Stimulated activated CD8-positive, alpha-beta memory T cell treated with anti-CD3 and anti-CD28 coated beads, Interleukin-7, amount 100 ng/mL, for 4 hours (primary cell): ENCODE results near the gene LPIN1.
"Not testable (repeated sequence)": the region's sequence is repeated elsewhere in the genome, so short reads cannot be mapped to it uniquely, and the experiment has no call there.

Experiments
- DNase-seq, 2 donors: peaks; one replicate each; pipeline ENCODE4 v3.0.0-alpha.2; 2020; ENCODE audit warnings: low read depth in 2 of 2

The LPIN1 gene

DNA sequence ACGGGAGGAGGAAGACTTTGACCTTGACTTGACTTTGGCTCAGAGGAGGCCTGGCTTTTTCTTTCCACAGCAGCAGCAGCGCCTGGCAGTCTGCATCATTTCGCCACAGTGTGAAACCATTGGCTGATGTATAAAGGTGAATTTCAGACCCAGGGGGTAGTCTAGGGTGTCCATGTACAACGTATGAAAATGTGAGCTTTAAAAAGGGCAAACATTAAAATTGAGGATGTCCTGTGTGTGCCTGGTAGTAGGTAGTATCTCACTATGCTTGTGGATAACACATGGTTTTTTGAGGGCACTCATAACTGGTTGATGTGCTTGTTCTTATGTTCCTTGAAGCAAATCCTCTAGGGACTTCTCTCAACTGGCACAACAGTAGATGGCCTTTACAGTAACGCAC, 86.1 kb downstream of the LPIN1 start:
- no peak for DNase-seq

DNA sequence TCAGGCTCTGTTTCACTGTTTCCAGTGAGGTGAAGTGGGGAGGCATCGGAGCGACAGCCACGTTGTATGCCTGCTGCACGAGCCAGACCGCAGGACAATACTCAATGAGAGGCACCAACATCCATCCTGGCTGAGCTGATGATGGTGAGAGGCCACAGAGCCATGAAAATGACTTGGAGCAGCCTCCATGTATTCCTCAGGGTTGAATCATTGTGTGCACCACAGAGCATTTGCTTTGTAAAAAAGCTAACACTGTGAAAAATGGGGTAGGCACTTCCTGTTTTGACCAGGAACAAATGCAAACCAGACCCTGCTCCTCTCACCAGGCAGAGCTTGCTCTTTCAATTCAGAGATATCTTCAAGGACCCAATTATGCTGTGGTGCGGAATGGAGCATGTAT, 87.2 kb downstream of the LPIN1 start:
- no peak for DNase-seq

- no peak for DNase-seq
Measured at GRCh38 chr2:11835403-11835802, 89.0 kb downstream of the LPIN1 start.

- DNase-seq, result no peak
Measured at GRCh38 chr2:11836647-11837219, 90.3 kb downstream of the LPIN1 start.

DNA sequence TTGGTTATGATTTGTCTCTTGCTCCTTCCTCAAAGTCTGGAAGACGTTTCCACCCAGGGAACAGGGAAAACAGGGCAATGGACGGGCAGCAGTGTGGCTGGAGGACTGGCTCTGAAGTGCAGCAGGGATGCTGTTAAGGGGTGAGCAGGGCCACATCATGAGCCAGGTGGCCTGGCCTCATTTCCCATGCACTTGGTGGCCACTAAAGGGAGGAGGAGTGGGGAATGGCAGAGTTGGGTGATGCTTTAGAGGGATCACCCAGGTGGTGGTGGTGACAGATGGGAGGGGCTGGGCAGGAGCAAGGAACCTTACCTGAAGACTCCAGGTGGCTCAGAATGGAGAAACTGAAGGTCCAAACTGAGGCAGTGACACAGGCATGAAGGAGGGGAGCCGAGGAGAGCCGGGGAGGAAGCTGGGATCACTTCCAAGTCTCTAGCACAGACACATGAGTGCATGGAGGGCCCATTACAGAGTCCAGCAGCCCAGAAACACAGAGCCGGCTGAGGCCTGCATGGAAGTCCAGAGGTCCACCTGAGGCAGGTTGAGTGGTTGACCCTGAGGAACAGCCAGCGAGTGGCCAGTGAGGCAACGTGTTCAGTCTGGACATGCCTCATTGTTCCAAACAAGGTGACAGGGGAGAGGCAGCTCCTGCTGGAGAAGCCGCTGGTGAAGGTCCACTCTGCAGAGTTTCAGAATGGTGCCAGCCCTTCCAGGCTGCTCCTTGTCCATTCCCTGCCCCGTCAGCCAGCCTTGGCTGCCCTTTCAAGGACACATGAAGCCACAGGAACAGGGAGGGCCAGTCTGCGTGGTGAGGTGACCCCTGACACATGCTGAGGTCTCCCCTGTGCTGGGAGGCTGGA, 91.7 kb downstream of the LPIN1 start:
- no peak for DNase-seq

DNA sequence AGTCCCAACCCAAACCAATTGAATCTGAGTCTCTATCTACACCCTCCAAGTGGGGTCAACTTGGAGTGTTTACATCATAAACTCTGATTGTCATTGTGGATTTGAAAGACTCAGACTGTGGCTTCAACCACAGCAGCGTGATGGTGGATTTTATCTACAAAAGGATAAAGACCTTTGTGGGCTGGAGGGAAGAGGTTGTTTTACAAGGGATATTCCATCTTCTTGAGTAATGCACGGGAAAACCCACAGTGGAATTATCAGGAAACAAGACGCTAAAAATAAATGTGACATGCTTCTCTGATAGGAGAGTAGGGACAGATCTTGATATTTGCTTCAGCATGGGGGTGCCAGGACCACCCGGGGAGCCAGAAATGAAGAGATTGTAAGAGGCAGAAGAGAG, 93.5 kb downstream of the LPIN1 start:
- DNase-seq, result no peak

DNA sequence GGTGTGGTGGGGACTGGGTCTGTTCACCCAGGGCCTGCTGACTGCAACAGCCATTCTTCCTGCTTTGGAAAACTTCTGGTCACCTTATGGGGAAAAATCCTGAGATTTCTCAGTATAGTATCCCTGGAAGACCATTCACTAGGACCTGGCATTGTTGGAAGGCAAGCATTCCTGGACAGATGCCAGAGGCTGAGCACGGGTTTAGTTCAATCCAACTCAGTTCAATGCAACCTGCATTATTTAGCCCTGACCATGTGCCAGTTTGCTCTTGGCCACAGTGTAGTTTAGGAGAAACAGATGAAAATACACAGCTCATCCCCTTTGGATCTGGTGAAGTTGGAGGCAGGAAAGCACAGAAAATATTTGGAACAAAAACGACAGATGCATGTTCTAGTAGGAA, 95.9 kb downstream of the LPIN1 start:
- no peak for DNase-seq

DNA sequence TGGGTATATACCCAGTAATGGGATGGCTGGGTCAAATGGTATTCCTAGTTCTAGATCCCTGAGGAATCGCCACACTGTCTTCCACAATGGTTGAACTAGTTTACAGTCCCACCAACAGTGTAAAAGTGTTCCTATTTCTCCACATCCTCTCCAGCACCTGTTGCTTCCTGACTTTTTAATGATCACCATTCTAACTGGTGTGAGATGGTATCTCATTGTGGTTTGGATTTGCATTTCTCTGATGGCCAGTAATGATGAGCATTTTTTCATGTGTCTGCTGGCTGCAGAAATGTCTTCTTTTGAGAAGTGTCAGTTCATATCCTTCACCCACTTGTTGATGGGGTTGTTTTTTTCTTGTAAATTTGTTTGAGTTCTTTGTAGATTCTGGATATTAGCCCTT, 98.4 kb downstream of the LPIN1 start:
- DNase-seq, result not testable (repeated sequence)

GRCh38 chr2:11847935-11848334, 101.5 kb downstream of the LPIN1 start:
- DNase-seq, result not testable (repeated sequence)

- no peak for DNase-seq
Measured at GRCh38 chr2:11850082-11850481, 103.7 kb downstream of the LPIN1 start.

DNA sequence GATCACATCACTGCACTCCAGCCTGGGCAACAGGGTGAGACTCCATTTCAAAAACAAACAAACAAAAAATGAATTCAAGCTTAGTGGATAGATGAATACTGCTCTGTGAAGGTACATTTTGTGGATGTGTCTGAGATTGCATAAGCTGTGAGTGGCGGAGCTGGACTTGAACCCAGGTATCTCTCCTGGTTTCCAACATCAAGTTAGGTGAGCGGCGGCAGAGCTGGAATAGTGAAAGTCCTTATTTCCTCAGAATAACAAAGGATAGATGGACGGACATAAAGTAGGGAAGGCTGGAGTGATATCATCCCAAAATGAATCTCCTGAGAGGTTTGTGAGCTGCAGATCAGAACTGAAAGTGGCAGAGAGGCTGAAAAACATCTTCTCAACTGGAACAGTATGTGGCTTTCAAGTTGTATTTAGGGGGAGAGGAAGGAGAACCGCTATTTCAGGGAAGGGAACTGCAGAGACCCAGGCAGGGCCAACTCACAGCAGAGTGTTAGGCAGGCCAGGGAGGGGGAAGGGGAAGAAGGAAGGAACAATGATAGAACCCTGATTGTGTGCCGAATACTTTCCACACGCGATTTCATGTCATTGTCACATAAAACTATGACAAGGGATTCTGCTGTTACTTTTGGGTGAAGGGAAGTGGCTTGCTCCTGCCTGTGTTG, 106.2 kb downstream of the LPIN1 start:
- DNase-seq, result no peak

DNA sequence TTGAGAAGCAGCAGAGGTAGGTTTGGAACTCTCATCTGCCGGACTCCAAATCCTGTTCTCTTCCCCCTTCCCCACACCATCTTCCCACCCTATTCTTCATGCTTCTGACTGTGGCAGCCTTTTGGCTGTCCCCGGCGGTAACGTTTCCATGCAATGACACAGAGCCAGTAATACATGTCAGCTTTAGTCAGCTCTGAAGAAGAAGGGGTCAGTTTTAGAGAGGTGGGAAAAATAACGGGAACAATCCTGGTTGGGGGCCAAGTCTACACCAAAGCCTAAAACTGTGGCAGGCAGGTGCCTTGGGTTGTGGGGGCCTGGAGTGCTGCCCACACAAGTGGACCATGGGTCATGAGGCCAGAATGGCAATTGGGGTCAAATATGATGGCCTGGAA, 106.8 kb downstream of the LPIN1 start:
- DNase-seq, result no peak

GRCh38 chr2:11855064-11855760, 108.8 kb downstream of the LPIN1 start:
- no peak for DNase-seq

- DNase-seq, result no peak
Measured at GRCh38 chr2:11856095-11856494, 109.7 kb downstream of the LPIN1 start.

DNA sequence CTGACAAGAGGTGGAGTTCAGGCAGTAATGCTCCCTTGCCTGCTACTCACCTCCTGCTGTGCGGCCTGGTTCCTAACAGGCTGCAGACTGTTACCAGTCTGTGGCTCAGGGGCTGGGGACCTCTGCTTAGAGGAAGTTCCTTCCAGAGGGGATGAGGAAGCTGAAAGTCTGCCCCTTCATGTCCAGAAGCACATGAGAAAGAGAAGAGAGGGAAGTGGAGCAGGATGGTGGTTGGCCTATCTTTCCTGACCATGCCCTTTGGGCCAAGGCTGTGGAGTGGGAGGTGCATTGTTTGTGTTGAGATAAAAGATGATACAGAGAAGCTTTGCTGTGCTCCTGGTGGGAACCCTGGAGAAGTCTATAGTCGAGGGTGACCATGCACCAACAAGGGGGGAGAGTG, 112.5 kb downstream of the LPIN1 start:
- no peak for DNase-seq

DNA sequence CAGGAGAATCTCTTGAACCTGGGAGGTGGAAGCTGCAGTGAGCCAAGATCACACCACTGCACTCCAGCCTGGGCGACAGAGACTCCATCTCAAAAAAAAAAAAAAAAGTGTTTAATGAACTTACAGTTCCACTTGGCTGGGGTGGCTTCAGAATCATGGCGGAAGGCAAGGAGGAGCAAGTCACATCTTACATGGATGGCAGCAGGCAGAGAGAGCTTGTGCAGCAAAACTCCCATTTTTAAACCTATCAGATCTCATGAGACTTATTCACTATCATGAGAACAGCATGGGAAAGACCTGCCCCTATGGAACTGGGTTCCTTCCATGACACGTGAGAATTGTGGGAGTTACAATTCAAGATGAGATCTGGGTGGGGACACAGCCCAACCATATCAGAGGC, 113.5 kb downstream of the LPIN1 start:
- DNase-seq, result not testable (repeated sequence)

DNA sequence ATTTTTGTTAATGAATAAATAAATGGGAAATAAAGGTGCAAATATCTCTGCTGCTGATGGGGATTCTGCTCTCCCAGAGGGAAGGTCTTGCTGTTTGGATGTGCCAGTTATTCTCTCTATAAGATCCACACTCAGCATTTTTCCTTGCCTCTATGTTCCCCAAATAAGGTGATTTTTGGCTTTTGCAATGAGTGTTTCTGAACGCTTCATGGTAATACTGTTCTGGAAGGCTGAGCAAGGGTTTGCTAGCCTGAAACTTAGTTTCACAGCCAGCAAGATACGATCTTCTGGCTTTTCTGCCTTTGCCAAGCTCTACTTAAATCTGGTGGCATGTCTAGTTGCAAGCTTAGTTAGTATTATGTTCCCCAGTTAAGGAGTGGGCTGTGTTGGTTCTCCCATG, 114.6 kb downstream of the LPIN1 start:
- no peak for DNase-seq

- DNase-seq, result no peak
Measured at GRCh38 chr2:11862049-11862448, 115.6 kb downstream of the LPIN1 start.

DNA sequence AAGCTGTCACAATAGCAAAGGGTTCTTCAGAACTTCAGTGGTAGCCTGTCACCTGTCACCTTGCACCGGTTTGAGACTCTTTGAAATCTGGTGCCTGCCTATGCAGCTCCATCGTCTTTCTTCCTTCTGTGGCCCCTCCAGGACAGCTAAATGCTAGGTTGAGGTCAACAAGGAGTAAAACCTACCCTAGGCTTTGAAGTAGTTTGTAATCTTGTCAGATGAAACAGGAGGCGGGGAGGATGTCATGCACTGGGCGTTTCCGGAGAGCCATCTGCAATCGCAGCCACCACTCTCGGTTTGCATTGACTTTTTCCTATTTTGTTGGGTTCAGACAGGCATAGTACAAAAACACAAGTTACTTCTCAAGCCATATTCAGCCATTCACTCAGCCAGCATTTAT, 116.7 kb downstream of the LPIN1 start:
- DNase-seq, result no peak

- DNase-seq, result peak; percentile 52
Measured at GRCh38 chr2:11863513-11864328, 117.3 kb downstream of the LPIN1 start.

GRCh38 chr2:11864724-11865123, 118.3 kb downstream of the LPIN1 start:
- DNase-seq, result no peak

- DNase-seq, result no peak
Measured at GRCh38 chr2:11865378-11865777, 118.9 kb downstream of the LPIN1 start.
